ENCODE data around the gene ZNF709.
"Not testable (repeated sequence)": the region's sequence is repeated elsewhere in the genome, so short reads cannot be mapped to it uniquely, and the experiment has no call there.

Gene ZNF709

GRCh38 chr19:12440541-12441316 lies 43.9 kb downstream of the ZNF709 start, which contains the start of gene ZNF443:
Gene ZNF443 (minus strand): TSS chr19:12441021. CDS start chr19:12440914, 107 bp downstream.
- intact Hi-C loops (cut with DNase I; ENCODE audit: low total_unique reads), result no loop called here
- no peak for TF ChIP-seq CTCF (IDR thresholded peaks at IDR 0.05)
- H3K27ac ChIP-seq, result peak within 1 kb of the TSS; percentile 82 to 83
- H3K36me3 ChIP-seq, result no peaks in the 10 kb centered on the region
- peak; percentile 99 to 100 for DNase-seq
- H3K9me3 ChIP-seq, result peaks cover 0 to 11% (median 0%) of the 10 kb centered on the region in 3 donors
- H3K27me3 ChIP-seq, result no peaks in the 10 kb centered on the region
- peaks cover 0 to 7% (median 1%) of the 10 kb centered on the region in 4 donors for H3K4me1 ChIP-seq
- H3K4me3 ChIP-seq, result peak within 1 kb of the TSS; percentile 80 to 84

- peak in 1 of 2 donors; percentile 19 for DNase-seq
These were observed 44.7 kb downstream of the ZNF709 start for GRCh38 chr19:12439686-12440540.

GRCh38 chr19:12430726-12431299 lies 53.8 kb downstream of the ZNF709 start:
- H3K27ac ChIP-seq; H3K4me3 ChIP-seq; intact Hi-C loops (cut with DNase I; ENCODE audit: low total_unique reads); H3K27me3 ChIP-seq; H3K4me1 ChIP-seq; DNase-seq: not testable (repeated sequence)
- peaks cover 15 to 25% (median 16%) of the 10 kb centered on the region in 3 donors for H3K36me3 ChIP-seq
- H3K9me3 ChIP-seq, result peaks cover 0 to 13% (median 0%) of the 10 kb centered on the region in 3 donors

More at GRCh38 chr19:12439686-12440540, 44.7 kb downstream of the ZNF709 start:
- Histone ChIP-seq H3K4me3 (peak overlapping the region; percentile 80 to 84), H3K27ac (peak overlapping the region; percentile 82 to 83)
- H3K27me3 ChIP-seq; H3K9me3 ChIP-seq; intact Hi-C loops (cut with DNase I; ENCODE audit: low total_unique reads); H3K4me1 ChIP-seq; H3K36me3 ChIP-seq: not testable (repeated sequence)

GRCh38 chr19:12425888-12426274 lies 58.7 kb downstream of the ZNF709 start:
- Histone ChIP-seq H3K9me3 (peaks cover 0 to 14% (median 0%) of the 10 kb centered on the region in 3 donors), H3K4me1 (no peaks in the 10 kb centered on the region), H3K36me3 (peaks cover 7 to 28% (median 7%) of the 10 kb centered on the region in 3 donors), H3K4me3 (no peak overlapping the region), H3K27me3 (no peaks in the 10 kb centered on the region), H3K27ac (no peak overlapping the region)
- TF ChIP-seq CTCF (IDR thresholded peaks at IDR 0.05), result no peak
- intact Hi-C loops (cut with DNase I; ENCODE audit: low total_unique reads), result no loop called here
- no peak for DNase-seq

- Histone ChIP-seq H3K4me3 (no peak overlapping the region), H3K27ac (no peak overlapping the region), H3K36me3 (peaks cover 2 to 23% (median 2%) of the 10 kb centered on the region in 3 donors), H3K27me3 (no peaks in the 10 kb centered on the region), H3K9me3 (peaks cover 0 to 8% (median 0%) of the 10 kb centered on the region in 3 donors), H3K4me1 (no peaks in the 10 kb centered on the region)
- intact Hi-C loops (cut with DNase I; ENCODE audit: low total_unique reads), result no loop called here
- DNase-seq, result no peak
- TF ChIP-seq CTCF (IDR thresholded peaks at IDR 0.05), result no peak
These were observed 59.3 kb downstream of the ZNF709 start for GRCh38 chr19:12425236-12425887.

GRCh38 chr19:12417273-12417672 lies 67.3 kb downstream of the ZNF709 start:
- peaks cover 0 to 12% (median 0%) of the 10 kb centered on the region in 3 donors for H3K36me3 ChIP-seq
- H3K27me3 ChIP-seq; H3K9me3 ChIP-seq; H3K4me3 ChIP-seq; H3K27ac ChIP-seq; intact Hi-C loops (cut with DNase I; ENCODE audit: low total_unique reads); DNase-seq; H3K4me1 ChIP-seq: not testable (repeated sequence)

All from tibial artery (tissue), 4 donors.